ENCODE measurements around the gene OR2C3.
"Not testable (repeated sequence)": the region's sequence is repeated elsewhere in the genome, so short reads cannot be mapped to it uniquely, and the experiment has no call there.

Gene OR2C3

GRCh38 chr1:247482747-247483146, 53.5 kb downstream of the OR2C3 start:
- no peak for TF ChIP-seq EZH2phosphoT487 (IDR thresholded peaks at IDR 0.05; ENCODE audit: borderline replicate concordance)
- no peak for TF ChIP-seq CTCF (conservative IDR thresholded peaks at IDR 0.05; ENCODE audit: low read length)
- no peaks in the 10 kb centered on the region for H3F3A ChIP-seq (ENCODE audit: low read depth)

GRCh38 chr1:247476328-247477058, 59.7 kb downstream of the OR2C3 start:
- not testable (repeated sequence) for H3K4me3 ChIP-seq (ENCODE audit: low read length, poor library complexity, severe bottlenecking); H3K9me2 ChIP-seq (replicated peaks; ENCODE audit: low read depth, low read length); H4K20me1 ChIP-seq (ENCODE audit: insufficient read depth, low read length, poor library complexity, severe bottlenecking); H3K9me3 ChIP-seq (ENCODE audit: insufficient read depth, low read depth, low read length); H3K9ac ChIP-seq (ENCODE audit: low read depth, low read length, poor library complexity, severe bottlenecking); H3K79me2 ChIP-seq (ENCODE audit: insufficient read depth, low read length); H2AFZ ChIP-seq (ENCODE audit: low read length); H3F3A ChIP-seq (ENCODE audit: low read depth); H3K4me1 ChIP-seq (ENCODE audit: insufficient read depth, low read length, poor library complexity, severe bottlenecking); H3K27me3 ChIP-seq (ENCODE audit: insufficient read depth, low read length, poor library complexity, severe bottlenecking); H3K4me2 ChIP-seq (ENCODE audit: low read depth, low read length, poor library complexity, severe bottlenecking); H3K36me3 ChIP-seq (ENCODE audit: insufficient read depth, low read length)

More at GRCh38 chr1:247482747-247483146, 53.5 kb downstream of the OR2C3 start:
- Histone ChIP-seq H3K9me2 (replicated peaks; ENCODE audit: low read depth, low read length) (no peaks in the 10 kb centered on the region), H3K36me3 (ENCODE audit: insufficient read depth, low read length) (no peaks in the 10 kb centered on the region), H2AFZ (ENCODE audit: low read length) (no peak overlapping the region), H3K4me1 (ENCODE audit: insufficient read depth, low read length, poor library complexity, severe bottlenecking) (no peaks in the 10 kb centered on the region), H3K79me2 (ENCODE audit: insufficient read depth, low read length) (no peaks in the 10 kb centered on the region), H3K4me2 (ENCODE audit: low read depth, low read length, poor library complexity, severe bottlenecking) (no peak overlapping the region), H3K27me3 (ENCODE audit: insufficient read depth, low read length, poor library complexity, severe bottlenecking) (no peaks in the 10 kb centered on the region), H3K9ac (ENCODE audit: low read depth, low read length, poor library complexity, severe bottlenecking) (no peak overlapping the region), H4K20me1 (ENCODE audit: insufficient read depth, low read length, poor library complexity, severe bottlenecking) (no peaks in the 10 kb centered on the region), H3K4me3 (ENCODE audit: low read length, poor library complexity, severe bottlenecking) (no peak overlapping the region), H3K9me3 (ENCODE audit: insufficient read depth, low read depth, low read length) (no peaks in the 10 kb centered on the region)

- Histone ChIP-seq H2AFZ (ENCODE audit: low read length) (no peak overlapping the region), H3K4me1 (ENCODE audit: insufficient read depth, low read length, poor library complexity, severe bottlenecking) (no peaks in the 10 kb centered on the region), H3K4me3 (ENCODE audit: low read length, poor library complexity, severe bottlenecking) (no peak overlapping the region), H4K20me1 (ENCODE audit: insufficient read depth, low read length, poor library complexity, severe bottlenecking) (no peaks in the 10 kb centered on the region), H3F3A (ENCODE audit: low read depth) (no peaks in the 10 kb centered on the region), H3K36me3 (ENCODE audit: insufficient read depth, low read length) (no peaks in the 10 kb centered on the region), H3K4me2 (ENCODE audit: low read depth, low read length, poor library complexity, severe bottlenecking) (no peak overlapping the region), H3K9ac (ENCODE audit: low read depth, low read length, poor library complexity, severe bottlenecking) (no peak overlapping the region), H3K9me3 (ENCODE audit: insufficient read depth, low read depth, low read length) (no peaks in the 10 kb centered on the region), H3K79me2 (ENCODE audit: insufficient read depth, low read length) (no peaks in the 10 kb centered on the region), H3K9me2 (replicated peaks; ENCODE audit: low read depth, low read length) (no peaks in the 10 kb centered on the region), H3K27me3 (ENCODE audit: insufficient read depth, low read length, poor library complexity, severe bottlenecking) (no peaks in the 10 kb centered on the region)
- TF ChIP-seq CTCF (conservative IDR thresholded peaks at IDR 0.05; ENCODE audit: low read length) (no peak), EZH2phosphoT487 (IDR thresholded peaks at IDR 0.05; ENCODE audit: borderline replicate concordance) (no peak)
Observed at GRCh38 chr1:247475793-247476192, 60.4 kb downstream of the OR2C3 start.

Data from Loucy (cell line).